ENCODE data around the gene LTB4R. TPM values are rescaled to one million over a fixed set of nuclear protein-coding genes. Genes with fewer than 3 reads are reported as not detected.

The LTB4R gene
- total RNA-seq, 1 donor, result 1.5 TPM

GRCh38 chr14:24299255-24300191, 11.8 kb upstream of the LTB4R start, which contains the start of the genes DHRS1 and NOP9:
Gene DHRS1, minus strand, starts transcription at chr14:24299780. Its CDS starts 674 bp downstream, at chr14:24299106.
Gene NOP9, plus strand, starts transcription at chr14:24299850. Its CDS starts 105 bp downstream, at chr14:24299955.
- peak; percentile 85 for DNase-seq (ENCODE audit: low read depth)
- TF ChIP-seq CTCF (IDR thresholded peaks at IDR 0.05; ENCODE audit: insufficient read depth, low read length), result no peak
- H3K4me3 ChIP-seq (ENCODE audit: low read depth, low read length), result peak within 1 kb of the TSS; percentile 99

GRCh38 chr14:24300326-24300980, 10.8 kb upstream of the LTB4R start:
- no peak for DNase-seq (ENCODE audit: low read depth)
- TF ChIP-seq CTCF (IDR thresholded peaks at IDR 0.05; ENCODE audit: insufficient read depth, low read length), result no peak
- H3K4me3 ChIP-seq (ENCODE audit: low read depth, low read length), result peak overlapping the region; percentile 99

- no peak overlapping the region for H3K4me3 ChIP-seq (ENCODE audit: low read depth, low read length)
- no peak for TF ChIP-seq CTCF (IDR thresholded peaks at IDR 0.05; ENCODE audit: insufficient read depth, low read length)
- no peak for DNase-seq (ENCODE audit: low read depth)
These were observed 7.3 kb upstream of the LTB4R start for GRCh38 chr14:24304019-24304387.

- no peak for DNase-seq (ENCODE audit: low read depth)
- TF ChIP-seq CTCF (IDR thresholded peaks at IDR 0.05; ENCODE audit: insufficient read depth, low read length), result no peak
- no peak overlapping the region for H3K4me3 ChIP-seq (ENCODE audit: low read depth, low read length)
These were observed 4.1 kb upstream of the LTB4R start for GRCh38 chr14:24307156-24307574.

- peak; percentile 62 for DNase-seq (ENCODE audit: low read depth)
- TF ChIP-seq CTCF (IDR thresholded peaks at IDR 0.05; ENCODE audit: insufficient read depth, low read length), result peak; percentile 97
- no peak within 1 kb of the TSS for H3K4me3 ChIP-seq (ENCODE audit: low read depth, low read length)
These were observed 3.5 kb upstream of the LTB4R start, which contains the start of gene CIDEB for GRCh38 chr14:24307575-24308341. Gene CIDEB, minus strand, starts transcription at chr14:24307977. Its CDS starts 119 bp downstream, at chr14:24307858.

All from fibroblast of the aortic adventitia (primary cell).